Colonic mucosa (tissue), 4 donors: ENCODE measurements around the gene RGL1. TPM values are rescaled to one million over a fixed set of nuclear protein-coding genes. Genes with fewer than 3 reads are reported as not detected.

Source experiments
- DNase-seq: peaks from one replicate; pipeline ENCODE4 v3.0.0-alpha.2; 2020
- H3K27ac ChIP-seq: fragments of 200-600 bp; one replicate; pipeline ENCODE4 v1.8.0; 2021
- H3K27me3 ChIP-seq: fragments of 200-600 bp; one replicate; pipeline ENCODE4 v1.8.0; 2021
- H3K36me3 ChIP-seq: fragments of 200-600 bp; one replicate; pipeline ENCODE4 v1.8.0; 2021
- H3K4me1 ChIP-seq: fragments of 200-600 bp; one replicate; pipeline ENCODE4 v1.8.0; 2021; ENCODE audit warnings: mild to moderate bottlenecking
- H3K4me3 ChIP-seq: fragments of 200-600 bp; one replicate; pipeline ENCODE4 v1.8.0; 2021
- H3K9ac ChIP-seq, 2 donors: one replicate each; pipeline ENCODE4 v1.7.0; 2013; ENCODE audit warnings: control low read depth in 2 of 2, low read depth in 2 of 2, low read length in 2 of 2
- H3K9me3 ChIP-seq: fragments of 200-600 bp; one replicate; pipeline ENCODE4 v1.8.0; 2021
- CTCF ChIP-seq: fragments of 200-600 bp; IDR thresholded peaks from one replicate; pipeline ENCODE4 v1.8.0; 2022; ENCODE audit warnings: antibody characterized with exemption, mild to moderate bottlenecking
- intact Hi-C: fragments of 100-400 bp; cut with DNase I; formaldehyde crosslinking; loops from one replicate; pipeline ENCODE4 v1.14.1; 2022
- total RNA-seq, 2 donors: library from RNA; stranded (reverse); fragmentation: NEBNext Ultra II Directional in 1 of 2; extraction: Animal tissue kit (Norgen Biotek cat#: 25700) in 1 of 2; gene quantifications; one replicate each; pipeline ENCODE4 v1.2.1, GENCODE V29; 2021
- donor health status: healthy.
- donor health status: DM: no; HTN: no; CAD: no.
- donor health status: DM: no; HTN: no; CAD: no.

Gene RGL1
- total RNA-seq, 2 donors from 2014 or later = 4.0 to 9.5 TPM

- Histone ChIP-seq H3K4me1 (no peaks in the 10 kb centered on the region), H3K36me3 (no peaks in the 10 kb centered on the region)
These were observed 100.7 kb downstream of the RGL1 start for GRCh38 chr1:183905508-183906113.

GRCh38 chr1:183907070-183907469 lies 102.2 kb downstream of the RGL1 start:
- Histone ChIP-seq H3K36me3 (no peaks in the 10 kb centered on the region), H3K4me3 (no peak overlapping the region), H3K9me3 (no peaks in the 10 kb centered on the region), H3K9ac (no peak overlapping the region), H3K27ac (no peak overlapping the region), H3K4me1 (no peaks in the 10 kb centered on the region), H3K27me3 (no peaks in the 10 kb centered on the region)
- TF ChIP-seq CTCF = no peak
- intact Hi-C loops = no loop called here
- no peak for DNase-seq

More at GRCh38 chr1:183905508-183906113, 100.7 kb downstream of the RGL1 start:
- H3K27me3 ChIP-seq = no peaks in the 10 kb centered on the region
- no peak overlapping the region for H3K27ac ChIP-seq
- H3K9ac ChIP-seq = no peak overlapping the region
- no peak for DNase-seq
- no peak overlapping the region for H3K4me3 ChIP-seq
- intact Hi-C loops = no loop called here
- H3K9me3 ChIP-seq = no peaks in the 10 kb centered on the region
- no peak for TF ChIP-seq CTCF

DNA sequence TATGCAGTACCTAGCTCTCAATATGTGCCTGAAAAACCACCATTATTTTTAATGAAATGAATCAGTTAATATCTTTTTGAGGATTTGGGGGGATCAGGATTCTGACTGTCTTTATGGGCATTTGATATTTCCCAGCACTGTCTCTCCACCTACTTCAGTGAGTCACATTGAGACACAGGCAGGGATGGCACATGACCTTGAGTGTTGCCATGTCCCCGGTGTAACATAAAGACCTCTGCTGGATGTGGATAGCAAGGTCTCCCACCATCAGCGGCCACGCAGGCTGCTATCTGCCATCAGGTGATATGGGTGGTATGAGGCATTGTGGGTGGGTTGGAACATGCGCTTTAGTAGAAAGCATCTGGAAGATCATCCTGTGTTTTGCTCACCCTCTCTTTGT lies 103.2 kb downstream of the RGL1 start:
- H3K9ac ChIP-seq = no peak overlapping the region
- H3K36me3 ChIP-seq = no peaks in the 10 kb centered on the region
- no peak overlapping the region for H3K4me3 ChIP-seq
- no peak overlapping the region for H3K27ac ChIP-seq
- intact Hi-C loops = no loop called here
- H3K9me3 ChIP-seq = no peaks in the 10 kb centered on the region
- H3K4me1 ChIP-seq = no peaks in the 10 kb centered on the region
- no peak for TF ChIP-seq CTCF
- no peaks in the 10 kb centered on the region for H3K27me3 ChIP-seq
- DNase-seq = no peak

- DNase-seq = no peak
- Histone ChIP-seq H3K4me3 (no peak overlapping the region), H3K27me3 (no peaks in the 10 kb centered on the region), H3K36me3 (no peaks in the 10 kb centered on the region), H3K9ac (no peak overlapping the region), H3K4me1 (no peaks in the 10 kb centered on the region), H3K27ac (no peak overlapping the region), H3K9me3 (no peaks in the 10 kb centered on the region)
- no peak for TF ChIP-seq CTCF
- intact Hi-C loops = loop anchor here (10.0 kb wide), 1 partner anchor 225 kb away; no protein-coding TSS in a partner anchor
These were observed 104.8 kb downstream of the RGL1 start for GRCh38 chr1:183909672-183910071.

GRCh38 chr1:183910845-183911244 lies 105.9 kb downstream of the RGL1 start:
- Histone ChIP-seq H3K36me3 (no peaks in the 10 kb centered on the region), H3K9ac (no peak overlapping the region), H3K27me3 (no peaks in the 10 kb centered on the region), H3K4me1 (no peaks in the 10 kb centered on the region), H3K27ac (no peak overlapping the region), H3K9me3 (no peaks in the 10 kb centered on the region), H3K4me3 (no peak overlapping the region)
- DNase-seq = no peak
- no peak for TF ChIP-seq CTCF
- intact Hi-C loops = loop anchor here (10.0 kb wide), 1 partner anchor 226 kb away; no protein-coding TSS in a partner anchor
